Ovary (tissue), 3 donors: ENCODE data around the gene NANS.

Experiments
- CTCF ChIP-seq, 3 donors: fragments of 450-650 bp in 2 of 3; fragments of 200-600 bp in 1 of 3; IDR thresholded peaks; one replicate each; pipeline versions ENCODE4 v1.5.1 to v1.8.0; 2016 to 2022; ENCODE audit warnings: antibody characterized with exemption in 3 of 3, mild to moderate bottlenecking in 1 of 3
- EP300 ChIP-seq: sonication (generic); formaldehyde crosslinking; IDR thresholded peaks from one replicate; pipeline ENCODE4 v1.6.1; 2017; ENCODE audit warnings: antibody characterized with exemption
- donor health status: DM: no; HTN: no; CAD: no.

- TF ChIP-seq CTCF (IDR thresholded peaks at IDR 0.05) (no peak), EP300 (no peak)
Observed at GRCh38 chr9:98057138-98057799, 737 bp downstream of the NANS start.
